ENCODE measurements around the gene ROCK1.

- TF ChIP-seq POLR2A (IDR thresholded peaks at IDR 0.05) (no peak), CTCF (IDR thresholded peaks at IDR 0.05) (no peak)
Observed at GRCh38 chr18:20971886-20972267, 139.7 kb downstream of the ROCK1 start.
